ENCODE results near the gene PARP2. TPM values are rescaled to one million over a fixed set of nuclear protein-coding genes. Genes with fewer than 3 reads are reported as not detected.
A peak's percentile ranks its signal among the peaks of the same experiment; 100 is the strongest.

Gene PARP2
- polyA plus RNA-seq (2013): 26.8 and 27.1 TPM in 2 replicates

DNA sequence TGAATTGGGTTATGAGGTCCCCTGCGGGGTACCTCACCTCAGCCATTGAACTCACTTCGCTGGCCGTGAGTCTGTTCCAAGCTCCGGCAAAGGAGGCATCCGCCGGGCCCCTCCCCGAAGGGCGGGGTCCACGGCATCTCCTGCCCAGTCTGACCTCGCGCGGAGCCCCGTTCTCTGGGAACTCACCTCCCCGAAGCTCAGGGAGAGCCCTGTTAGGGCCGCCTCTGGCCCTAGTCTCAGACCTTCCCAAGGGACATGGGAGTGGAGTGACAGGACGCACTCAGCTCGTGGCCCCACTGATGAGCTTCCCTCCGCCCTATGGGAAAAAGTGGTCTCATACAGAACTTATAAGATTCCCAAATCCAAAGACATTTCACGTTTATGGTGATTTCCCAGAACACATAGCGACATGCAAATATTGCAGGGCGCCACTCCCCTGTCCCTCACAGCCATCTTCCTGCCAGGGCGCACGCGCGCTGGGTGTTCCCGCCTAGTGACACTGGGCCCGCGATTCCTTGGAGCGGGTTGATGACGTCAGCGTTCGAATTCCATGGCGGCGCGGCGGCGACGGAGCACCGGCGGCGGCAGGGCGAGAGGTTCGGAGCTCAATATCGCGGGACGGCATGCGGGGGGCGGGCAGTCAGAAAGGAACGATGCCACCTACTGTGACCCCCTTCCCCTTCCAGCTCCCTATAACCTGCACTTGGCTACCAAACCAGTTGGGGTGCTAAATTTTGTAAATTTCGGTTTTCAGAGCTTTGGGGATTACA is at the start of gene PARP2:
Gene PARP2 (plus strand): TSS at position 544 of the 770 bp plus-strand sequence. CDS start 7 bp downstream, at position 551.
- no CpG with 5 or more reads among the region's 50 CpGs for WGBS (ENCODE audit: extremely low coverage, insufficient coverage, insufficient read length)

GRCh38 chr14:20294636-20295035 is 48.8 kb upstream of the PARP2 start:
- Histone ChIP-seq H3K36me3 (ENCODE audit: control insufficient read depth in 1 of 2, insufficient read depth in 2 of 2, low read length in 2 of 2) (peaks cover 12 to 20% of the 10 kb centered on the region in 2 experiments), H3K27ac (ENCODE audit: low read depth, low read length) (no peak overlapping the region), H3K4me2 (ENCODE audit: low read length) (no peak overlapping the region), H3K79me1 (ENCODE audit: low read length) (no peaks in the 10 kb centered on the region), H2BK120ac (ENCODE audit: insufficient read depth, low read length, poor library complexity) (no peak overlapping the region), H3K79me2 (ENCODE audit: control insufficient read depth, insufficient read depth, low read length, poor library complexity) (no peaks in the 10 kb centered on the region), H3K4me3 (ENCODE audit: low read depth, low read length) (no peak overlapping the region), H3K4me1 (ENCODE audit: control insufficient read depth in 1 of 2, insufficient read depth in 2 of 2, low read length in 2 of 2) (no peaks in the 10 kb centered on the region), H3K9me3 (ENCODE audit: insufficient read depth, low read depth, low read length) (no peaks in the 10 kb centered on the region), H3K4ac (ENCODE audit: low read depth, low read length) (no peak overlapping the region), H3K14ac (ENCODE audit: low read length) (no peak overlapping the region), H3K23ac (ENCODE audit: low read length) (no peak overlapping the region), H2BK5ac (ENCODE audit: low read depth, low read length, poor library complexity) (no peak overlapping the region), H4K12ac (ENCODE audit: low read depth, low read length) (no peak overlapping the region), H3K27me3 (ENCODE audit: insufficient read depth, low read length) (no peaks in the 10 kb centered on the region), H2AK5ac (ENCODE audit: low read length) (no peak overlapping the region), H2AFZ (ENCODE audit: insufficient read depth, low read length, poor library complexity) (no peak overlapping the region), H4K91ac (ENCODE audit: low read depth, low read length) (no peak overlapping the region), H2BK12ac (ENCODE audit: low read length) (no peak overlapping the region), H3K18ac (ENCODE audit: low read length) (no peak overlapping the region), H4K8ac (ENCODE audit: low read depth, low read length) (no peak overlapping the region), H3K9ac (ENCODE audit: low read length) (no peak overlapping the region)
- WGBS (ENCODE audit: extremely low coverage, insufficient coverage, insufficient read length): no CpG with 5 or more reads among the region's 2 CpGs
- DNase-seq: no peak

More for the DNA sequence above, at the start of gene PARP2:
- H4K91ac ChIP-seq (ENCODE audit: low read depth, low read length): peak within 1 kb of the TSS; percentile 84
- H2BK120ac ChIP-seq (ENCODE audit: insufficient read depth, low read length, poor library complexity): peak within 1 kb of the TSS; percentile 71
- no peaks in the 10 kb centered on the region for H3K27me3 ChIP-seq (ENCODE audit: insufficient read depth, low read length)
- H2AK5ac ChIP-seq (ENCODE audit: low read length): no peak within 1 kb of the TSS
- H4K12ac ChIP-seq (ENCODE audit: low read depth, low read length): peak within 1 kb of the TSS; percentile 89
- H4K8ac ChIP-seq (ENCODE audit: low read depth, low read length): peak within 1 kb of the TSS; percentile 96
- peak; percentile 100 for DNase-seq
- peak within 1 kb of the TSS; percentile 99 for H3K27ac ChIP-seq (ENCODE audit: low read depth, low read length)
- H3K4ac ChIP-seq (ENCODE audit: low read depth, low read length): peak within 1 kb of the TSS; percentile 87
- no peaks in the 10 kb centered on the region for H3K79me2 ChIP-seq (ENCODE audit: control insufficient read depth, insufficient read depth, low read length, poor library complexity)
- peak within 1 kb of the TSS; percentile 82 for H3K4me3 ChIP-seq (ENCODE audit: low read depth, low read length)
- no peaks in the 10 kb centered on the region for H3K9me3 ChIP-seq (ENCODE audit: insufficient read depth, low read depth, low read length)
- peak within 1 kb of the TSS; percentile 93 for H3K9ac ChIP-seq (ENCODE audit: low read length)
- H3K4me2 ChIP-seq (ENCODE audit: low read length): peak within 1 kb of the TSS; percentile 78
- peak within 1 kb of the TSS; percentile 87 for H3K14ac ChIP-seq (ENCODE audit: low read length)
- H3K79me1 ChIP-seq (ENCODE audit: low read length): peaks cover 5% of the 10 kb centered on the region
- H3K18ac ChIP-seq (ENCODE audit: low read length): peak within 1 kb of the TSS; percentile 95
- no peak within 1 kb of the TSS for H2BK12ac ChIP-seq (ENCODE audit: low read length)
- peak within 1 kb of the TSS; percentile 85 for H2BK5ac ChIP-seq (ENCODE audit: low read depth, low read length, poor library complexity)
- H3K4me1 ChIP-seq (ENCODE audit: control insufficient read depth in 1 of 2, insufficient read depth in 2 of 2, low read length in 2 of 2): no peaks in the 10 kb centered on the region
- H3K36me3 ChIP-seq (ENCODE audit: control insufficient read depth in 1 of 2, insufficient read depth in 2 of 2, low read length in 2 of 2): peaks cover 7 to 16% of the 10 kb centered on the region in 2 experiments
- H3K23ac ChIP-seq (ENCODE audit: low read length): no peak within 1 kb of the TSS
- peak within 1 kb of the TSS; percentile 100 for H2AFZ ChIP-seq (ENCODE audit: insufficient read depth, low read length, poor library complexity)

- H3K27ac ChIP-seq (ENCODE audit: low read depth, low read length): no peak overlapping the region
- no peak overlapping the region for H4K91ac ChIP-seq (ENCODE audit: low read depth, low read length)
- no peak overlapping the region for H3K9ac ChIP-seq (ENCODE audit: low read length)
- H3K4me2 ChIP-seq (ENCODE audit: low read length): no peak overlapping the region
- no peak overlapping the region for H2BK12ac ChIP-seq (ENCODE audit: low read length)
- H3K27me3 ChIP-seq (ENCODE audit: insufficient read depth, low read length): no peaks in the 10 kb centered on the region
- H2AFZ ChIP-seq (ENCODE audit: insufficient read depth, low read length, poor library complexity): no peak overlapping the region
- peak in 1 of 2 donors; percentile 8 for DNase-seq
- no peaks in the 10 kb centered on the region for H3K9me3 ChIP-seq (ENCODE audit: insufficient read depth, low read depth, low read length)
- H3K4me3 ChIP-seq (ENCODE audit: low read depth, low read length): no peak overlapping the region
- no peak overlapping the region for H3K18ac ChIP-seq (ENCODE audit: low read length)
- no peak overlapping the region for H2AK5ac ChIP-seq (ENCODE audit: low read length)
- no peak overlapping the region for H3K4ac ChIP-seq (ENCODE audit: low read depth, low read length)
- no peaks in the 10 kb centered on the region for H3K79me1 ChIP-seq (ENCODE audit: low read length)
- no peaks in the 10 kb centered on the region for H3K79me2 ChIP-seq (ENCODE audit: control insufficient read depth, insufficient read depth, low read length, poor library complexity)
- H4K12ac ChIP-seq (ENCODE audit: low read depth, low read length): no peak overlapping the region
- no peaks in the 10 kb centered on the region for H3K4me1 ChIP-seq (ENCODE audit: control insufficient read depth in 1 of 2, insufficient read depth in 2 of 2, low read length in 2 of 2)
- no peak overlapping the region for H3K23ac ChIP-seq (ENCODE audit: low read length)
- no peak overlapping the region for H2BK5ac ChIP-seq (ENCODE audit: low read depth, low read length, poor library complexity)
- H3K36me3 ChIP-seq (ENCODE audit: control insufficient read depth in 1 of 2, insufficient read depth in 2 of 2, low read length in 2 of 2): peaks cover 14 to 21% of the 10 kb centered on the region in 2 experiments
- no CpG with 5 or more reads among the region's 4 CpGs for WGBS (ENCODE audit: extremely low coverage, insufficient coverage, insufficient read length)
- no peak overlapping the region for H4K8ac ChIP-seq (ENCODE audit: low read depth, low read length)
- H3K14ac ChIP-seq (ENCODE audit: low read length): no peak overlapping the region
- no peak overlapping the region for H2BK120ac ChIP-seq (ENCODE audit: insufficient read depth, low read length, poor library complexity)
Measured at GRCh38 chr14:20295067-20295466, 48.4 kb upstream of the PARP2 start.

- no peak for DNase-seq
- H2BK12ac ChIP-seq (ENCODE audit: low read length): no peak overlapping the region
- no peaks in the 10 kb centered on the region for H3K79me1 ChIP-seq (ENCODE audit: low read length)
- no peak overlapping the region for H4K91ac ChIP-seq (ENCODE audit: low read depth, low read length)
- no peak overlapping the region for H2BK120ac ChIP-seq (ENCODE audit: insufficient read depth, low read length, poor library complexity)
- no peaks in the 10 kb centered on the region for H3K4me1 ChIP-seq (ENCODE audit: control insufficient read depth in 1 of 2, insufficient read depth in 2 of 2, low read length in 2 of 2)
- H3K14ac ChIP-seq (ENCODE audit: low read length): no peak overlapping the region
- WGBS (ENCODE audit: extremely low coverage, insufficient coverage, insufficient read length): no CpG with 5 or more reads among the region's 1 CpG
- H2BK5ac ChIP-seq (ENCODE audit: low read depth, low read length, poor library complexity): no peak overlapping the region
- no peak overlapping the region for H3K4me2 ChIP-seq (ENCODE audit: low read length)
- H3K79me2 ChIP-seq (ENCODE audit: control insufficient read depth, insufficient read depth, low read length, poor library complexity): no peaks in the 10 kb centered on the region
- H3K9ac ChIP-seq (ENCODE audit: low read length): no peak overlapping the region
- H3K27me3 ChIP-seq (ENCODE audit: insufficient read depth, low read length): no peaks in the 10 kb centered on the region
- H3K27ac ChIP-seq (ENCODE audit: low read depth, low read length): no peak overlapping the region
- peaks cover 10% of the 10 kb centered on the region in 2 experiments for H3K36me3 ChIP-seq (ENCODE audit: control insufficient read depth in 1 of 2, insufficient read depth in 2 of 2, low read length in 2 of 2)
- no peak overlapping the region for H2AFZ ChIP-seq (ENCODE audit: insufficient read depth, low read length, poor library complexity)
- H3K4ac ChIP-seq (ENCODE audit: low read depth, low read length): no peak overlapping the region
- H3K4me3 ChIP-seq (ENCODE audit: low read depth, low read length): no peak overlapping the region
- H4K8ac ChIP-seq (ENCODE audit: low read depth, low read length): no peak overlapping the region
- no peak overlapping the region for H2AK5ac ChIP-seq (ENCODE audit: low read length)
- no peak overlapping the region for H3K23ac ChIP-seq (ENCODE audit: low read length)
- no peak overlapping the region for H4K12ac ChIP-seq (ENCODE audit: low read depth, low read length)
- no peaks in the 10 kb centered on the region for H3K9me3 ChIP-seq (ENCODE audit: insufficient read depth, low read depth, low read length)
- H3K18ac ChIP-seq (ENCODE audit: low read length): no peak overlapping the region
Measured at GRCh38 chr14:20302042-20302755, 41.2 kb upstream of the PARP2 start.
